M059J (cell line): ENCODE measurements around the gene TADA2B. TPM values are rescaled to one million over a fixed set of nuclear protein-coding genes. Genes with fewer than 3 reads are reported as not detected.

Source experiments
- DNase-seq: peaks from one replicate; pipeline ENCODE4 v3.0.0-alpha.2; 2012; ENCODE audit warnings: low read depth
- total RNA-seq: library from RNA; depleted of rRNA; stranded (reverse); fragments of >200 nt; shearing (Covaris generic); gene quantifications from 2 replicates; pipeline ENCODE4 v1.2.3, GENCODE V29; 2014

Gene TADA2B
- total RNA-seq, 1 experiment from 2014 or later, result 11.0 TPM

GRCh38 chr4:7055990-7056325 lies 12.8 kb downstream of the TADA2B start:
- DNase-seq, result no peak

- DNase-seq, result no peak
Measured at GRCh38 chr4:7058792-7059191, 15.6 kb downstream of the TADA2B start.

GRCh38 chr4:7059662-7060061 lies 16.5 kb downstream of the TADA2B start:
- DNase-seq, result no peak

GRCh38 chr4:7060346-7061150 lies 17.4 kb downstream of the TADA2B start:
- no peak for DNase-seq

GRCh38 chr4:7061815-7062214 lies 18.6 kb downstream of the TADA2B start:
- no peak for DNase-seq

GRCh38 chr4:7062816-7063215 lies 19.6 kb downstream of the TADA2B start:
- DNase-seq, result no peak

GRCh38 chr4:7063362-7063761 lies 20.2 kb downstream of the TADA2B start:
- DNase-seq, result no peak

- no peak for DNase-seq
Measured at GRCh38 chr4:7066006-7066405, 22.8 kb downstream of the TADA2B start.

- no peak for DNase-seq
Measured at GRCh38 chr4:7066493-7066892, 23.3 kb downstream of the TADA2B start.

- no peak for DNase-seq
Measured at GRCh38 chr4:7067126-7067451, 23.9 kb downstream of the TADA2B start.

- peak; percentile 99 for DNase-seq
Measured at GRCh38 chr4:7067452-7068278, 24.5 kb downstream of the TADA2B start, which contains the start of gene GRPEL1. GRPEL1 (minus strand) TSS chr4:7068064; CDS start chr4:7068032, 32 bp downstream.

- DNase-seq, result no peak
Measured at GRCh38 chr4:7068279-7068842, 25.2 kb downstream of the TADA2B start.

- DNase-seq, result peak; percentile 18
Measured at GRCh38 chr4:7068883-7069282, 25.7 kb downstream of the TADA2B start.

- peak; percentile 65 for DNase-seq
Measured at GRCh38 chr4:7070729-7071511, 27.7 kb downstream of the TADA2B start.

GRCh38 chr4:7073059-7073458 lies 29.9 kb downstream of the TADA2B start:
- DNase-seq, result no peak

GRCh38 chr4:7073526-7074390 lies 30.6 kb downstream of the TADA2B start:
- peak; percentile 68 for DNase-seq

GRCh38 chr4:7074426-7074825 lies 31.3 kb downstream of the TADA2B start:
- DNase-seq, result peak; percentile 82

- peak; percentile 82 for DNase-seq
Measured at GRCh38 chr4:7075962-7076695, 33.0 kb downstream of the TADA2B start.

GRCh38 chr4:7076696-7077082 lies 33.5 kb downstream of the TADA2B start:
- no peak for DNase-seq

GRCh38 chr4:7077371-7077770 lies 34.2 kb downstream of the TADA2B start:
- DNase-seq, result no peak
